8988T (cell line): ENCODE results near the gene STIM1.
"Not testable (repeated sequence)": the region's sequence is repeated elsewhere in the genome, so short reads cannot be mapped to it uniquely, and the experiment has no call there.

ENCODE experiments used
- DNase-seq: peaks from one replicate; pipeline ENCODE4 v3.0.0; 2011

STIM1 gene

GRCh38 chr11:3989921-3990290, 134.4 kb downstream of the STIM1 start:
- no peak for DNase-seq

GRCh38 chr11:3990406-3990805, 134.9 kb downstream of the STIM1 start:
- no peak for DNase-seq

GRCh38 chr11:3992964-3993363, 137.5 kb downstream of the STIM1 start:
- no peak for DNase-seq

GRCh38 chr11:3994030-3994640, 138.7 kb downstream of the STIM1 start:
- no peak for DNase-seq

- DNase-seq: no peak
These were observed 139.8 kb downstream of the STIM1 start for GRCh38 chr11:3995307-3995706.

GRCh38 chr11:3995949-3996554, 140.6 kb downstream of the STIM1 start:
- no peak for DNase-seq

GRCh38 chr11:3996651-3997050, 141.2 kb downstream of the STIM1 start:
- no peak for DNase-seq

- DNase-seq: not testable (repeated sequence)
These were observed 149.3 kb downstream of the STIM1 start for GRCh38 chr11:4004753-4005152.

GRCh38 chr11:4006946-4007680, 151.6 kb downstream of the STIM1 start:
- DNase-seq: no peak

- DNase-seq: no peak
These were observed 152.7 kb downstream of the STIM1 start for GRCh38 chr11:4008116-4008515.

- DNase-seq: not testable (repeated sequence)
These were observed 161.1 kb downstream of the STIM1 start for GRCh38 chr11:4016602-4017001.

GRCh38 chr11:4017129-4017528, 161.7 kb downstream of the STIM1 start:
- no peak for DNase-seq

GRCh38 chr11:4018641-4019040, 163.2 kb downstream of the STIM1 start:
- DNase-seq: no peak

GRCh38 chr11:4019891-4020290, 164.4 kb downstream of the STIM1 start:
- no peak for DNase-seq

GRCh38 chr11:4022669-4023068, 167.2 kb downstream of the STIM1 start:
- no peak for DNase-seq

GRCh38 chr11:4025248-4025966, 169.9 kb downstream of the STIM1 start:
- DNase-seq: no peak

- no peak for DNase-seq
These were observed 170.5 kb downstream of the STIM1 start for GRCh38 chr11:4025967-4026324.

- DNase-seq: no peak
These were observed 170.9 kb downstream of the STIM1 start for GRCh38 chr11:4026389-4026788.

- no peak for DNase-seq
These were observed 172.3 kb downstream of the STIM1 start for GRCh38 chr11:4027746-4028145.

GRCh38 chr11:4030197-4030596, 174.7 kb downstream of the STIM1 start:
- no peak for DNase-seq

GRCh38 chr11:4032097-4032496, 176.6 kb downstream of the STIM1 start:
- no peak for DNase-seq

GRCh38 chr11:4035985-4036384, 180.5 kb downstream of the STIM1 start:
- DNase-seq: no peak

- no peak for DNase-seq
These were observed 183.5 kb downstream of the STIM1 start for GRCh38 chr11:4039011-4039410.

GRCh38 chr11:4040461-4040860, 185.0 kb downstream of the STIM1 start:
- no peak for DNase-seq
